T-helper 17 cell (primary cell): Measurements from ENCODE around the gene CCDC148. TPM values are rescaled to one million over a fixed set of nuclear protein-coding genes. Genes with fewer than 3 reads are reported as not detected.
"Not testable (repeated sequence)": the region's sequence is repeated elsewhere in the genome, so short reads cannot be mapped to it uniquely, and the experiment has no call there.

ENCODE experiments used
- ATAC-seq: fragments of 150-1000 bp; cut with Tn5 transposase; 2 replicates; pipeline ENCODE4 v1.10.0; 2021; ENCODE audit warnings: mild to moderate bottlenecking, moderate library complexity
- DNase-seq, 3 donors: peaks; one replicate each; pipeline versions ENCODE4 v3.0.0 to v3.0.0-alpha.2; 2020 to 2021
- H3K9me3 ChIP-seq: one replicate; pipeline ENCODE4 v1.7.0; 2013; ENCODE audit warnings: low read length, mild to moderate bottlenecking; ENCODE audit not compliant: control insufficient read depth, poor library complexity, severe bottlenecking
- H3K27ac Mint-ChIP-seq: one replicate; pipeline ENCODE4 v1.8.0; 2022; ENCODE audit warnings: mild to moderate bottlenecking, moderate library complexity, mixed read lengths
- H3K27me3 Mint-ChIP-seq: one replicate; pipeline ENCODE4 v1.8.0; 2022; ENCODE audit warnings: mixed read lengths
- H3K36me3 Mint-ChIP-seq: one replicate; pipeline ENCODE4 v1.8.0; 2022; ENCODE audit warnings: low read depth, mixed read lengths
- H3K4me1 Mint-ChIP-seq: one replicate; pipeline ENCODE4 v1.8.0; 2022; ENCODE audit warnings: mild to moderate bottlenecking, mixed read lengths
- H3K4me3 Mint-ChIP-seq: one replicate; pipeline ENCODE4 v1.8.0; 2022; ENCODE audit warnings: mild to moderate bottlenecking, moderate library complexity, mixed read lengths
- total RNA-seq, 4 donors: library from RNA in 2 of 4; stranded (reverse) in 2 of 4; gene quantifications; one replicate each; pipeline ENCODE4 v1.2.3 and lab custom pipeline; 2022 to 2026

CCDC148 gene
- total RNA-seq, 2 donors from 2014 or later: not detected

GRCh38 chr2:158266111-158266510 is 190.4 kb downstream of the CCDC148 start:
- Mint-ChIP-seq H3K4me3 (no peak overlapping the region), H3K36me3 (no peaks in the 10 kb centered on the region), H3K4me1 (no peaks in the 10 kb centered on the region), H3K27me3 (peaks cover 14% of the 10 kb centered on the region), H3K27ac (no peak overlapping the region)
- H3K9me3 ChIP-seq: no peaks in the 10 kb centered on the region
- ATAC-seq: no peak
- no peak for DNase-seq

DNA sequence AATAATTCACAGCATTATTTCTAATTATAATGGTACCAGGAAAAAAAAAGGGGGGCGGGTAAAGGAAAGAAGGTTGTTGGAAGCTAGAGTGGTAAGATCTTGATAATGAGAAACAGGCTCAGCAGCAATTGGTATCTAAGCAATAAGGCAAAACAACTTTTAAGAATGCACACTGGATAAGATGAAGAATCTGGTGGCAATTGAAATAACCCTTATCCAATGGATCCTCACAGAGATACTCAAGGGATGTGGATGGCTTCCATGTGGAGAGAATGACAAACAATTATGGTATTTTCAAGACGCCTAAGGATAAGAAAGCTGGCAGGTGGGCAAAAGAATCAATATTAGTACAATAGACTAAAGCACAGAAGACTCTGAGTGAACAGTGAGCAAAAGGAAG is 201.3 kb downstream of the CCDC148 start:
- H3K9me3 ChIP-seq: no peaks in the 10 kb centered on the region
- Mint-ChIP-seq H3K4me1 (no peaks in the 10 kb centered on the region), H3K36me3 (peaks cover 2% of the 10 kb centered on the region), H3K4me3 (no peak overlapping the region), H3K27me3 (peaks cover 17% of the 10 kb centered on the region), H3K27ac (no peak overlapping the region)
- DNase-seq: no peak
- ATAC-seq: no peak

DNA sequence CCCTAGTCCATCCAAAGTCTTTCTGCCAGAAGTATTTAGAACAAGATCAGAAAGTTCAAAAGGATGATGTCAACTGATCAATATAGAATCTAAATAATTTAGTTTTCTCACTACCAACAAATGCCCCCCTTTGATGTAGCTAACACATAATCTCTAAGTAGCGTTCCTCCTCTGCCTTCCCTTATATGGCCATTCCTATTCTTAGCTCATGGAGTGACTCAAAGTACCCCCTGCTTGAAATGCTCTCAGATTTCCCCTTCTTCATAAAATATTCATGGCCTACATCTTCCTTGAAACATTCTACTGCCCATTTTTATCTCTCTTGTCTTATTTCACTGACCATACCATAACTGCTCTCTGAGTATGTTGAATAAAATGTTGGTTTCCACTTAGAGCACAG is 203.4 kb downstream of the CCDC148 start:
- H3K27me3 Mint-ChIP-seq: peaks cover 18% of the 10 kb centered on the region
- H3K9me3 ChIP-seq: no peaks in the 10 kb centered on the region
- H3K4me3 Mint-ChIP-seq: no peak overlapping the region
- ATAC-seq: no peak
- no peaks in the 10 kb centered on the region for H3K4me1 Mint-ChIP-seq
- H3K27ac Mint-ChIP-seq: no peak overlapping the region
- H3K36me3 Mint-ChIP-seq: peaks cover 2% of the 10 kb centered on the region
- DNase-seq: no peak

- ATAC-seq (no peak), DNase-seq (no peak)
- no peak overlapping the region for H3K27ac Mint-ChIP-seq
- H3K36me3 Mint-ChIP-seq: peaks cover 2% of the 10 kb centered on the region
- H3K4me3 Mint-ChIP-seq: no peak overlapping the region
- H3K9me3 ChIP-seq: no peaks in the 10 kb centered on the region
- no peaks in the 10 kb centered on the region for H3K4me1 Mint-ChIP-seq
- peaks cover 21% of the 10 kb centered on the region for H3K27me3 Mint-ChIP-seq
Observed at GRCh38 chr2:158251356-158251755, 205.2 kb downstream of the CCDC148 start.

DNA sequence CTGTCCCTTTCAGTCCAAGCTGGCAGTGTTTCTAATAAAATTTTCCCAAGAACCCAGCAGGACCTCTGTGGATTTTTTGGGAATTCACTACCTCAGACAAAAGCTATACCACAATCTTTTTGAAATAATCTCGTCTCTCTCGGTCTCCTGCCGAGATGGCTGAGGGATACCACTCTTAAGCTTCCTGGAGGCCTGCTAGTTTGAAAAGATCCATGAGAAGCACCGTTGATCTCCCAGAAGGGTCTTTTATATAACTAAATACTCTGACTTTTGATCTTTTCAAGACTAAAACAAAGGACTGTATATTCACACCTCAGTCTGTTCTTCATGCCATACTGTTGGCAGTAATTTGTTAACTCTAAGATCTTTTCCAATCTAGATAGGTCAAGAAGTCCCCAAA is 213.2 kb downstream of the CCDC148 start:
- no peak for ATAC-seq
- no peak for DNase-seq
- no peaks in the 10 kb centered on the region for H3K36me3 Mint-ChIP-seq
- peaks cover 16% of the 10 kb centered on the region for H3K27me3 Mint-ChIP-seq
- no peak overlapping the region for H3K4me3 Mint-ChIP-seq
- no peaks in the 10 kb centered on the region for H3K9me3 ChIP-seq
- no peaks in the 10 kb centered on the region for H3K4me1 Mint-ChIP-seq
- no peak overlapping the region for H3K27ac Mint-ChIP-seq

GRCh38 chr2:158242280-158242679 is 214.3 kb downstream of the CCDC148 start:
- DNase-seq: no peak
- Mint-ChIP-seq H3K27ac (no peak overlapping the region), H3K4me3 (no peak overlapping the region)

DNA sequence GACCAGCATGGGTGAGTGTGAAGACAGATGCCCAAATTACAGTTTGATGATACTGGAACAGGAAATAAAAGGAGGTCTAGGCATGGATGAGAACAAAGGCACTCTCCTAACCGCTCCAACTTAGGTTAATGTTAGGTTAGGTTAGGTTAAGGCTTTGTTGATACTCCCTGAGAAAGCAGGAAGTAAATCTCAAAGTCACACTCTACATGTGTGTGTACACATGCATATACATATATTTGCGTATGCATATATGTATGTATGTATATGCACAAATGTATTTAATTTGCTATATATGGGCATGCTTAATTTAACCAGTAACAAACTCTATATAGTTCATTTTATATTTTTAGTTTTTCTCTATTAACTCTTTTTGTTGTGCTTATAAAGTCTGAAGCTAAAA is 215.6 kb downstream of the CCDC148 start:
- H3K27ac Mint-ChIP-seq: no peak overlapping the region
- DNase-seq: no peak
- H3K36me3 Mint-ChIP-seq: no peaks in the 10 kb centered on the region
- H3K9me3 ChIP-seq: no peaks in the 10 kb centered on the region
- H3K27me3 Mint-ChIP-seq: peaks cover 9% of the 10 kb centered on the region
- H3K4me1 Mint-ChIP-seq: no peaks in the 10 kb centered on the region
- no peak overlapping the region for H3K4me3 Mint-ChIP-seq
- no peak for ATAC-seq

More at GRCh38 chr2:158242280-158242679, 214.3 kb downstream of the CCDC148 start:
- Mint-ChIP-seq H3K27me3 (peaks cover 16% of the 10 kb centered on the region), H3K36me3 (no peaks in the 10 kb centered on the region), H3K4me1 (no peaks in the 10 kb centered on the region)
- H3K9me3 ChIP-seq: no peaks in the 10 kb centered on the region
- ATAC-seq: no peak

GRCh38 chr2:158239271-158239670 is 217.3 kb downstream of the CCDC148 start:
- DNase-seq (no peak), ATAC-seq (no peak)
- Mint-ChIP-seq H3K4me1 (no peaks in the 10 kb centered on the region), H3K4me3 (no peak overlapping the region), H3K27ac (no peak overlapping the region), H3K27me3 (no peaks in the 10 kb centered on the region), H3K36me3 (no peaks in the 10 kb centered on the region)
- no peaks in the 10 kb centered on the region for H3K9me3 ChIP-seq

DNA sequence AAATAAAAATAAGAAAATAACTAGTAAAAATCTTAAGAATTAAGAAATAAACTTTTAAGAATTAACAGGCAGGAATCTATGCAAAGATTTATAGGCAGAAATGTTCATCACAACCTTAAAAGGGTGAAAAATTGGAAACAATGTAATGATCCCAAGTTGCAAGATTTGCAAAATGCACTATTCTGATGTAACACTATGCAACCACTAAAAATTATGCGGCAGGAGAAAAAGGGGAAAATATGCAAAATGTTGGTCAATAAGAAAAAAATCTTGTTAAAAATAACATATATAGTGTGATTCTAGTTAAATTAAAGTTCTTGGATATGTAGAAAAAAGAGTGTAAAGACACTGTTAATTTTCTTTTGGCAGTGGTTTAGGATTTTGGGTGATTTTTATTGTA is 222.1 kb downstream of the CCDC148 start:
- H3K4me1 Mint-ChIP-seq: no peaks in the 10 kb centered on the region

DNA sequence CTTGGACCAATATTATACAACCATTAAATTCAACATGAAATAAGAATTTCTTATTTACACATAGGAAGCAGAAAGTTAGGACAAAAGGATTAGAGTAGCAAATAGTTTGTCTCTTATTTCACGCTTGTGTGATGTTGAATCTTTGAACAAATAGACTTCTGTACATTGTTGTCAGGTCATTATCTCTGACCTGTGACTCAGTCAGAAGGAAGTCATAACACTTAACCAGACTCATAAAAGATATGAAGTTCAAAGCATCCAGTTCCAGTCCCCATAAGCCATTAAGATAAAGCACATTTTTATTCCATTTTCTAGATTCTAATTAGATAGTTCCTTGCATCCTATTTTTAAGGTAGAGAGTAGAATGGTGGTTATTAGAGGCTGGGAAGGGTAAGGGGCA is 224.1 kb downstream of the CCDC148 start:
- no peak overlapping the region for H3K27ac Mint-ChIP-seq
- H3K4me3 Mint-ChIP-seq: no peak overlapping the region
- ATAC-seq: no peak
- H3K27me3 Mint-ChIP-seq: no peaks in the 10 kb centered on the region
- H3K9me3 ChIP-seq: no peaks in the 10 kb centered on the region
- no peak for DNase-seq
- no peaks in the 10 kb centered on the region for H3K4me1 Mint-ChIP-seq
- no peaks in the 10 kb centered on the region for H3K36me3 Mint-ChIP-seq

More for the DNA sequence above, 222.1 kb downstream of the CCDC148 start:
- Mint-ChIP-seq H3K27ac (no peak overlapping the region), H3K36me3 (no peaks in the 10 kb centered on the region), H3K27me3 (no peaks in the 10 kb centered on the region), H3K4me3 (no peak overlapping the region)
- ATAC-seq (no peak), DNase-seq (no peak)
- H3K9me3 ChIP-seq: no peaks in the 10 kb centered on the region

DNA sequence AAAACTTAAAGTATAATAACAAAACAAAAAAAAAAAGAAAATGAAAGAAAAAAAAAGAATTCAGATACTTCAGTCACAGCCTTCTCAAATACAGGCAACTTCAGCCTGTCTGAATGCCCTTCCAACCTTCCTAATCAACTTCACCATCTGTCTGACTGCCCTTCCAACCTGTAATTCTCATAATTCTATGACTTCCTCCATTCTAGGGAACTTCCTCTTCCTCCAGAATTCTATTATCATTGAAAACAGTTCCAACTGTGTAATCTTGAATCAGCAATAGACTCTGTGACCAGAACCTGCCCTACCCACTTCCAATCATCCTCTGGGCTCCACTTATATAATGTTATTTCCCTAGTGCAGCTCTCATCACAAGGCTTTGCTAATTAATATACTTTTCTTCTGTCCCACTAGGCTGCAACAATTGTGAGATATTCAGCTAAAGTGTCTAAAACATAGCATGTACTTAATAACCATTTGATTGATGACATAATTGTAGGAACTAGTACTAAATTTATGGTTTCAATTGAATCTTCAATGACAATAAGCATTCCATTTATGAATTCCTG is 227.5 kb downstream of the CCDC148 start:
- no peaks in the 10 kb centered on the region for H3K9me3 ChIP-seq
- Mint-ChIP-seq H3K36me3 (no peaks in the 10 kb centered on the region), H3K27ac (no peak overlapping the region), H3K4me3 (no peak overlapping the region), H3K4me1 (no peaks in the 10 kb centered on the region), H3K27me3 (no peaks in the 10 kb centered on the region)
- no peak for ATAC-seq
- no peak for DNase-seq

DNA sequence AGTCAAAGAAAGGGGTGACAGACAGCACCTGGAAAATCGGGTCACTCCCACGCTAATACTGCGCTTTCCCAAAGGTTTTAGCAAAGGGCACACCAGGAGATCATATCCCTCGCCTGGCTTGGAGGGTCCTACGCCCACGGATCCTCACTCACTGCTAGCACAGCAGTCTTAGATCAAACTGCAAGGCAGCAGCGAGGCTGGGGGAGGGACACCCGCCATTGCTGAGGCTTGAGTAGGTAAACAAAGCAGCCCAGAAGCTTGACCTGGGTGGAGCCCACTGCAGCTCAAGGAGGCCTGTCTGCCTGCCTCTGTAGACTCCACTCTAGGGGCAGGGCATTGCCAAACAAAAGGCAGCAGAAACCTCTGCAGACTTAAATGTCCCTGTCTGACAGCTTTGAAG is 233.5 kb downstream of the CCDC148 start:
- not testable (repeated sequence) for H3K36me3 Mint-ChIP-seq, ATAC-seq, H3K9me3 ChIP-seq, DNase-seq, H3K4me1 Mint-ChIP-seq, H3K27ac Mint-ChIP-seq, H3K4me3 Mint-ChIP-seq
- peaks cover 17% of the 10 kb centered on the region for H3K27me3 Mint-ChIP-seq

GRCh38 chr2:158221063-158222020 is 235.2 kb downstream of the CCDC148 start:
- H3K9me3 ChIP-seq: no peaks in the 10 kb centered on the region
- ATAC-seq (no peak), DNase-seq (no peak)
- peaks cover 4% of the 10 kb centered on the region for H3K36me3 Mint-ChIP-seq
- peaks cover 17% of the 10 kb centered on the region for H3K27me3 Mint-ChIP-seq
- no peak overlapping the region for H3K27ac Mint-ChIP-seq
- H3K4me1 Mint-ChIP-seq: no peaks in the 10 kb centered on the region
- H3K4me3 Mint-ChIP-seq: no peak overlapping the region

- DNase-seq (no peak), ATAC-seq (no peak)
- Mint-ChIP-seq H3K27me3 (peaks cover 14% of the 10 kb centered on the region), H3K36me3 (peaks cover 2% of the 10 kb centered on the region), H3K4me3 (no peak overlapping the region), H3K27ac (no peak overlapping the region), H3K4me1 (peaks cover 3% of the 10 kb centered on the region)
- no peaks in the 10 kb centered on the region for H3K9me3 ChIP-seq
Observed at GRCh38 chr2:158217593-158217992, 239.0 kb downstream of the CCDC148 start.
